Type B pancreatic cell (in vitro differentiated cells): ENCODE measurements around the gene CD8B. TPM values are rescaled to one million over a fixed set of nuclear protein-coding genes. Genes with fewer than 3 reads are reported as not detected.

Source experiments
- DNase-seq: peaks from one replicate; pipeline ENCODE4 v3.0.0; 2021; ENCODE audit warnings: mixed read lengths; ENCODE audit not compliant: unreplicated experiment; ENCODE audit errors: extremely low spot score
- H3K27ac Mint-ChIP-seq: 2 replicates; pipeline ENCODE4 v1.8.0; 2021; ENCODE audit warnings: mild to moderate bottlenecking, mixed read lengths
- H3K27me3 Mint-ChIP-seq: 2 replicates; pipeline ENCODE4 v1.8.0; 2021; ENCODE audit warnings: mixed read lengths
- H3K36me3 Mint-ChIP-seq: 2 replicates; pipeline ENCODE4 v1.8.0; 2021; ENCODE audit warnings: mixed read lengths
- H3K4me1 Mint-ChIP-seq: one replicate; pipeline ENCODE4 v1.8.0; 2021; ENCODE audit warnings: mixed read lengths; ENCODE audit not compliant: unreplicated experiment
- H3K4me3 Mint-ChIP-seq: 2 replicates; pipeline ENCODE4 v1.8.0; 2021; ENCODE audit warnings: mild to moderate bottlenecking, mixed read lengths
- H3K9me3 Mint-ChIP-seq: 2 replicates; pipeline ENCODE4 v1.8.0; 2021; ENCODE audit warnings: mixed read lengths
- total RNA-seq: library from RNA; stranded (reverse); gene quantifications from 2 replicates; pipeline ENCODE4 v1.2.1, GENCODE V29; 2021; ENCODE audit warnings: low replicate concordance
- TF ChIP-seq, protein P1 (sequence below): fragments of 200-600 bp; sonication (generic); conservative IDR thresholded peaks from 2 replicates; pipeline ENCODE4 v1.5.0; 2021; ENCODE audit warnings: antibody characterized with exemption, mild to moderate bottlenecking

Gene CD8B
- total RNA-seq, 1 donor from 2014 or later: 2.4 TPM

DNA sequence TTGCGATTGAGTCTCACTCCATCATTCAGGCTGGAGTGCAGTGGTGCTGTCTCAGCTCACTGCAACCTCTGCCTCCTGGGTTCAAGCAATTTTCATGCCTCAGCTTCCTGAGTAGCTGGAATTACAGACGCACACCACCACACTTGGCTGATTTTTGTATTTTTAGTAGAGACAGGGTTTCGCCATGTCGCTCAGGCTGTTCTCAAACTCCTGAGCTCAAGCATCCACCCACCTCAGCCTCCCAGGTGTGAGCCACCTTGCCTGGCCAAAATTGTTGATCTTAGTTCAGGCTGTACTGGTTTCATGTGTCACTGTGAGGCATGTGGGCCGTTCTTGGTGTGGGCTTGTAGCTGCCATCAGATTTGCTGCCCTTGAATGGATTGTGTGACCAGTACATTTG lies 89.1 kb downstream of the CD8B start:
- Mint-ChIP-seq H3K36me3 (peaks cover 30% of the 10 kb centered on the region), H3K27me3 (no peaks in the 10 kb centered on the region), H3K9me3 (no peaks in the 10 kb centered on the region), H3K4me1 (no peaks in the 10 kb centered on the region), H3K27ac (no peak overlapping the region), H3K4me3 (no peak overlapping the region)
- TF ChIP-seq, protein P1, sequence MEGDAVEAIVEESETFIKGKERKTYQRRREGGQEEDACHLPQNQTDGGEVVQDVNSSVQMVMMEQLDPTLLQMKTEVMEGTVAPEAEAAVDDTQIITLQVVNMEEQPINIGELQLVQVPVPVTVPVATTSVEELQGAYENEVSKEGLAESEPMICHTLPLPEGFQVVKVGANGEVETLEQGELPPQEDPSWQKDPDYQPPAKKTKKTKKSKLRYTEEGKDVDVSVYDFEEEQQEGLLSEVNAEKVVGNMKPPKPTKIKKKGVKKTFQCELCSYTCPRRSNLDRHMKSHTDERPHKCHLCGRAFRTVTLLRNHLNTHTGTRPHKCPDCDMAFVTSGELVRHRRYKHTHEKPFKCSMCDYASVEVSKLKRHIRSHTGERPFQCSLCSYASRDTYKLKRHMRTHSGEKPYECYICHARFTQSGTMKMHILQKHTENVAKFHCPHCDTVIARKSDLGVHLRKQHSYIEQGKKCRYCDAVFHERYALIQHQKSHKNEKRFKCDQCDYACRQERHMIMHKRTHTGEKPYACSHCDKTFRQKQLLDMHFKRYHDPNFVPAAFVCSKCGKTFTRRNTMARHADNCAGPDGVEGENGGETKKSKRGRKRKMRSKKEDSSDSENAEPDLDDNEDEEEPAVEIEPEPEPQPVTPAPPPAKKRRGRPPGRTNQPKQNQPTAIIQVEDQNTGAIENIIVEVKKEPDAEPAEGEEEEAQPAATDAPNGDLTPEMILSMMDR: no peak
- no peak for DNase-seq

DNA sequence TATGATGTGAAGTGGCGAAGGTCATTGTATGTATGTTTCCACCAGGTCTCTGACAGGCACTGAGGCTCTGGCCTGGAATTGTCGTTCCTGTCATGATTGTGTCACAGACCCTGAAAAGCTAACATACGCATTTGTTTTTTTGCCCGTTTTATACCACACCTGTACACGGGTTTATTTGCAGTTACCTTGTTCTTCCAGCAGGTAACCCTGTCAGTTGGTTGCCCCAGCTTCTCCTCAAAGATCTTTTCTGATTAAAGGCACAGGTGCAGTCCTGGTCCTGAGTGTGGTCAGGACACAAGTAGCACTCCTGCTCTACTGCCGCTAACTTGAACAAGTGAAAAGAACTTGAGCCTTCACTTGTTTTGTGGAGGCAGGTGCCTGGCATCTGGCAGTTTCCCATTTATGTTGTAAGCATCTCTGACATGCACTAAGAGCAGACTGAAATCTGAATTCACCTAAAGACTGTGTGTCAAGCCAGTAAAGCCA lies 90.8 kb downstream of the CD8B start:
- DNase-seq: no peak
- TF ChIP-seq, protein P1: no peak
- H3K27me3 Mint-ChIP-seq: no peaks in the 10 kb centered on the region
- H3K4me1 Mint-ChIP-seq: no peaks in the 10 kb centered on the region
- H3K36me3 Mint-ChIP-seq: peaks cover 34% of the 10 kb centered on the region
- no peaks in the 10 kb centered on the region for H3K9me3 Mint-ChIP-seq
- no peak overlapping the region for H3K4me3 Mint-ChIP-seq
- no peak overlapping the region for H3K27ac Mint-ChIP-seq

DNA sequence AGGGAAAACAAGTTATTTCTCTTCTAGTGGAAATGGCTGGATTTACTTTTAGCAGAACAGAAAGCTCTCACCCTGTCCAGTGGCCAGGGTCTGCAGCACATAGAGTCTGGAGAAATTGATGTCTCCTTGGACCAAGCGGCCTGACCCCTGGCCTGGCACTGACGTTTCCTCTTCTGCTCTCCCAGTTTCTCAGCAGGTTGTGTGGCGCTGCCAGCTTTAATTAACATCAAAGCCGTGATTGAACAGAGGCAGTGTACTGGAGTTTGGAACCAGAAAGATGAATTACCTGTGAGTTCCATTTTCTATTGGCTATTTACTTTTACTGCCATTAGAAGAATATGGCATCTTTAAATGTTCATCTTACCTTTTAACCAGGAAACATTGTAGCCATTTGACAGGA lies 91.8 kb downstream of the CD8B start:
- TF ChIP-seq, protein P1: no peak
- Mint-ChIP-seq H3K9me3 (no peaks in the 10 kb centered on the region), H3K27me3 (no peaks in the 10 kb centered on the region), H3K4me3 (no peak overlapping the region), H3K36me3 (peaks cover 36% of the 10 kb centered on the region), H3K27ac (no peak overlapping the region), H3K4me1 (peaks cover 2% of the 10 kb centered on the region)
- DNase-seq: no peak

DNA sequence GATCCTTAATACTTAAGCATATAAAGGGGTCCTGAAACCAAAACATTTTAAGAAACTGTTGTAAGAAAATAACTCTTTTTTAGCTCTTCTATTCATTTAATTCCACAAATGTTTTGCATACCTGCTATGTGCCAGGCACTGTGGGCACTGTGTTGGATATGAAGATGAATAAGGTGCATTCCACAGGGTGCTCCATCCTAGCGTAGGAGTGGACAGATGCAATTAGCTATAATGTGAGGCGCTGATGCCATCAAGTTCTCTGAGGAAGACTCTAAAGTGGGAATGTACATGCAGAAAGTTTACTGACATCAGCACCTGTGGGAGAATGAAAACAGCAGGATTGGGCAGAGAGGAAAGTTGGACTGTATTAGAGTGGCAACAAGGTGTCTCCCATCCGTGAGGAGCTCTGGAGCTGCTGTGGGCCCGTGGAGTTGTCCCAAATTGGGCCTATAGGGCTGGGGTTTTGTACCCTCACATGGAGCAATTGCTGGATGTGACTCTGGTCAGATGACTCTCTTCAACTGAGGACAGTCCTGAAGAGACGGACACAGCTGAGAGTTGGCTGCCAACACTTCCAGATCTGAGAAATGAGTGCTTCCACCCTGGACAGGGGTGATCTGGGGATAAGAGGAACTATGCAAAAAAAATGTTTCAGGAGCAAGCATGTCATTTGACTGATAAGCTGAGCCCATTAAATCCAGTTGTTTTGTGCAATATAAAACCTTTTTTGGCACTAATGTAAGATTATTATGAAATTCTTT lies 93.3 kb downstream of the CD8B start:
- no peaks in the 10 kb centered on the region for H3K27me3 Mint-ChIP-seq
- TF ChIP-seq, protein P1: no peak
- no peak overlapping the region for H3K4me3 Mint-ChIP-seq
- no peak overlapping the region for H3K27ac Mint-ChIP-seq
- peaks cover 7% of the 10 kb centered on the region for H3K4me1 Mint-ChIP-seq
- no peaks in the 10 kb centered on the region for H3K9me3 Mint-ChIP-seq
- no peak for DNase-seq
- peaks cover 32% of the 10 kb centered on the region for H3K36me3 Mint-ChIP-seq

Other genes with a start within 250 kb of the CD8B start
- 21.2 and 26.1 TPM in 2 replicates for gene RNF103, start 238.0 kb downstream of the CD8B start, total RNA-seq
- 43.7 and 45.0 TPM in 2 replicates for gene RMND5A, start 141.6 kb downstream of the CD8B start, total RNA-seq
- gene CD8A, start 71.0 kb downstream of the CD8B start, total RNA-seq: 0.17 and 0.34 TPM in 2 replicates
- gene RGPD1, start 80.2 kb upstream of the CD8B start, total RNA-seq: 1.5 and 2.3 TPM in 2 replicates
- gene PLGLB1, start 160.0 kb upstream of the CD8B start, total RNA-seq: 1.5 and 6.4 TPM in 2 replicates